GM19239 (cell line): ENCODE results near the gene SELPLG.
"Not testable (repeated sequence)": the region's sequence is repeated elsewhere in the genome, so short reads cannot be mapped to it uniquely, and the experiment has no call there.

ENCODE experiments used
- DNase-seq: peaks from one replicate; pipeline ENCODE4 v3.0.0; 2011; ENCODE audit warnings: low spot score; ENCODE audit not compliant: insufficient read length
- FAIRE-seq: peaks from 2 replicates; lab custom pipeline; 2011; peaks lifted over from hg19 to GRCh38; lab: Jason Lieb, UNC

Gene SELPLG

GRCh38 chr12:108657130-108657745 is 23.5 kb upstream of the SELPLG start:
- no peak for DNase-seq
- no peak for FAIRE-seq

GRCh38 chr12:108656247-108656646 is 22.6 kb upstream of the SELPLG start:
- not testable (repeated sequence) for FAIRE-seq, DNase-seq

GRCh38 chr12:108655812-108656175 is 22.1 kb upstream of the SELPLG start:
- not testable (repeated sequence) for DNase-seq, FAIRE-seq

GRCh38 chr12:108654622-108655021 is 20.9 kb upstream of the SELPLG start:
- not testable (repeated sequence) for FAIRE-seq, DNase-seq

- FAIRE-seq (no peak), DNase-seq (no peak)
These were observed 20.2 kb upstream of the SELPLG start for GRCh38 chr12:108653922-108654321.

- DNase-seq (no peak), FAIRE-seq (no peak)
These were observed 19.4 kb upstream of the SELPLG start for GRCh38 chr12:108653082-108653516.

- no peak for FAIRE-seq
These were observed 16.4 kb upstream of the SELPLG start for GRCh38 chr12:108650083-108650482.

GRCh38 chr12:108649669-108650068 is 16.0 kb upstream of the SELPLG start:
- no peak for DNase-seq
- no peak for FAIRE-seq

More at GRCh38 chr12:108650083-108650482, 16.4 kb upstream of the SELPLG start:
- DNase-seq = no peak

GRCh38 chr12:108649126-108649525 is 15.4 kb upstream of the SELPLG start:
- FAIRE-seq (no peak), DNase-seq (no peak)

- FAIRE-seq (no peak), DNase-seq (no peak)
These were observed 14.7 kb upstream of the SELPLG start for GRCh38 chr12:108648371-108648770.

GRCh38 chr12:108647585-108648287 is 14.0 kb upstream of the SELPLG start:
- no peak for FAIRE-seq
- no peak for DNase-seq

GRCh38 chr12:108646600-108647579 is 13.2 kb upstream of the SELPLG start:
- DNase-seq (no peak), FAIRE-seq (no peak)

- DNase-seq = no peak
- FAIRE-seq = no peak
These were observed 12.2 kb upstream of the SELPLG start for GRCh38 chr12:108645686-108646599.

GRCh38 chr12:108644811-108645120 is 11.1 kb upstream of the SELPLG start:
- FAIRE-seq (no peak), DNase-seq (no peak)

- DNase-seq = no peak
These were observed 10.5 kb upstream of the SELPLG start for GRCh38 chr12:108643941-108644810.

GRCh38 chr12:108642899-108643654 is 9.4 kb upstream of the SELPLG start:
- no peak for DNase-seq
- FAIRE-seq = no peak

More at GRCh38 chr12:108643941-108644810, 10.5 kb upstream of the SELPLG start:
- no peak for FAIRE-seq

GRCh38 chr12:108642269-108642870 is 8.7 kb upstream of the SELPLG start:
- DNase-seq = no peak
- FAIRE-seq = no peak
